ENCODE measurements around the gene IL11RA. TPM values are rescaled to one million over a fixed set of nuclear protein-coding genes. Genes with fewer than 3 reads are reported as not detected.
A peak's percentile ranks its signal among the peaks of the same experiment; 100 is the strongest.

Gene IL11RA
- total and polyA plus RNA-seq, 10 of the 15 experiments (the other 5 are each of a cell fraction or from before 2014, with no cell fraction given): 0.32 to 5.8 (median 2.2) TPM

DNA sequence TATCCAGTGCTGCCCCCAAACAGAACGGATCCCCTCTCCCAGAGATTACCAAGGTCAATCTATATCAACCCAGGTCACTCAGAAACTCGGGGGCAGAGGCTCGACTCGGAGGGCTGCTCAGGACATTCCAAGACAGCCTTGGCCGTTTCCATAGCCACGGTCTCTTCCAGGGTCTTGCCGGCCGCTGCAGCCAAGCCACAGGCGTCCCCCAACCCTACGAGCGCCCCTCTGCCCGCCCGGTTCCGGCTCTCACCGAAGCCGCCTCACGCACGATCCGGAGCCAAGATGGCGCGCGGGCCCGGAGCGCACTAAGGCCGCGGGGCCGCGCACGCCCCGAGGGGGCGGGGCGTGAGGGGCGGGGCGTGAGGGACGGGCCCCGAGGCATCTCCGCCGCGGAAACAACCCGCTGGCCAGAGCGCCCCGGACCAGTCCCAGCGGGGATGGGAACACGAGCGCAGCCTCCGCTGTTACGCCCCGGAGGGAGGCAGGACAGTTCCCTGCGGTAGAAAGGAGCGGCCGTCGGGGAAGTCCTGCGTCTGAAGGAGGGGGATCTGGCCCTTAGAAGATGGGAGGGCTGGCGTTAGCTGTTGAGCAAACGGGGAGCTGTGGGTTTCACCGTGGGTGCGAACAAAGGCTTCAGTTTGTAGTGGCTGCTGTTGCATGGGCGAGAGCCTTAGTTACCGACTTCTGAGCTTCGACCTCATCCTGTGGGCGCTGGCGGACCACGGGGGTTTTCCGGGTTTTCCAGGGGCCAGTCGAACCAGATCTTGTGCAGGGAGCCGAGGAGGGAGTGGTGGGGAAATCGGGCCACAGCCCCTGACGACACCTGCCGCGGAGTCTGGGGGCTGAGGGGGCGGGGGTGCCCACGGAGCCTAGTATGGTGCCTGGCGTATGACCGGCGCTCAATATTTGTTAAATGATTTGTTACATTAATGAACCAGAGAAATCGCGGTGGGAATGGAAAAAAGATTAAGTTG is 39.9 kb upstream of the IL11RA start, which contains the start of gene RPP25L (continued):
- TF ChIP-seq, protein P1, sequence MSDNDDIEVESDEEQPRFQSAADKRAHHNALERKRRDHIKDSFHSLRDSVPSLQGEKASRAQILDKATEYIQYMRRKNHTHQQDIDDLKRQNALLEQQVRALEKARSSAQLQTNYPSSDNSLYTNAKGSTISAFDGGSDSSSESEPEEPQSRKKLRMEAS (IDR thresholded peaks at IDR 0.05; ENCODE audit: low read depth, low read length): no peak
- TF ChIP-seq, protein P2, sequence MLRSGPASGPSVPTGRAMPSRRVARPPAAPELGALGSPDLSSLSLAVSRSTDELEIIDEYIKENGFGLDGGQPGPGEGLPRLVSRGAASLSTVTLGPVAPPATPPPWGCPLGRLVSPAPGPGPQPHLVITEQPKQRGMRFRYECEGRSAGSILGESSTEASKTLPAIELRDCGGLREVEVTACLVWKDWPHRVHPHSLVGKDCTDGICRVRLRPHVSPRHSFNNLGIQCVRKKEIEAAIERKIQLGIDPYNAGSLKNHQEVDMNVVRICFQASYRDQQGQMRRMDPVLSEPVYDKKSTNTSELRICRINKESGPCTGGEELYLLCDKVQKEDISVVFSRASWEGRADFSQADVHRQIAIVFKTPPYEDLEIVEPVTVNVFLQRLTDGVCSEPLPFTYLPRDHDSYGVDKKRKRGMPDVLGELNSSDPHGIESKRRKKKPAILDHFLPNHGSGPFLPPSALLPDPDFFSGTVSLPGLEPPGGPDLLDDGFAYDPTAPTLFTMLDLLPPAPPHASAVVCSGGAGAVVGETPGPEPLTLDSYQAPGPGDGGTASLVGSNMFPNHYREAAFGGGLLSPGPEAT (IDR thresholded peaks at IDR 0.05; ENCODE audit: low read depth): peak; percentile 12; the same call in 1 of the 2 replicates
- TF ChIP-seq EED (IDR thresholded peaks at IDR 0.05; ENCODE audit: low read depth) (no peak), BHLHE40 (IDR thresholded peaks at IDR 0.05; ENCODE audit: borderline replicate concordance in 1 of 2, low read depth in 2 of 2, low read length in 1 of 2) (peak; percentile 9 to 77; a peak in 1 of 4 replicates), TARDBP (IDR thresholded peaks at IDR 0.05; ENCODE audit: borderline replicate concordance) (no peak), HDAC2 (IDR thresholded peaks at IDR 0.05) (no peak), HDAC6 (IDR thresholded peaks at IDR 0.05; ENCODE audit: unreplicated experiment) (no peak), SMARCA5 (IDR thresholded peaks at IDR 0.05) (peak; percentile 60; the same call in 1 of the 2 replicates), RB1 (IDR thresholded peaks at IDR 0.05; ENCODE audit: borderline replicate concordance) (no peak; the same call in 1 of the 2 replicates), POLR2A (IDR thresholded peaks at IDR 0.05; ENCODE audit: low read depth, low read length) (peak; percentile 99), SMAD5 (IDR thresholded peaks at IDR 0.05; ENCODE audit: low read depth) (no peak), SREBF2 (IDR thresholded peaks at IDR 0.05; ENCODE audit: low read length) (no peak), SREBF1 (IDR thresholded peaks at IDR 0.05; ENCODE audit: low read length) (no peak), JUND (IDR thresholded peaks at IDR 0.05; ENCODE audit: low read depth, low read length) (no peak), EP300 (IDR thresholded peaks at IDR 0.05; ENCODE audit: borderline replicate concordance in 1 of 2, control insufficient read depth in 1 of 2, low read depth in 2 of 2, low read length in 2 of 2) (no peak), CBFB (IDR thresholded peaks at IDR 0.05; ENCODE audit: low read depth) (no peak)
- TF ChIP-seq, protein P3, sequence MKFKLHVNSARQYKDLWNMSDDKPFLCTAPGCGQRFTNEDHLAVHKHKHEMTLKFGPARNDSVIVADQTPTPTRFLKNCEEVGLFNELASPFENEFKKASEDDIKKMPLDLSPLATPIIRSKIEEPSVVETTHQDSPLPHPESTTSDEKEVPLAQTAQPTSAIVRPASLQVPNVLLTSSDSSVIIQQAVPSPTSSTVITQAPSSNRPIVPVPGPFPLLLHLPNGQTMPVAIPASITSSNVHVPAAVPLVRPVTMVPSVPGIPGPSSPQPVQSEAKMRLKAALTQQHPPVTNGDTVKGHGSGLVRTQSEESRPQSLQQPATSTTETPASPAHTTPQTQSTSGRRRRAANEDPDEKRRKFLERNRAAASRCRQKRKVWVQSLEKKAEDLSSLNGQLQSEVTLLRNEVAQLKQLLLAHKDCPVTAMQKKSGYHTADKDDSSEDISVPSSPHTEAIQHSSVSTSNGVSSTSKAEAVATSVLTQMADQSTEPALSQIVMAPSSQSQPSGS (IDR thresholded peaks at IDR 0.05; ENCODE audit: low read length): no peak
- TF ChIP-seq, protein P4, sequence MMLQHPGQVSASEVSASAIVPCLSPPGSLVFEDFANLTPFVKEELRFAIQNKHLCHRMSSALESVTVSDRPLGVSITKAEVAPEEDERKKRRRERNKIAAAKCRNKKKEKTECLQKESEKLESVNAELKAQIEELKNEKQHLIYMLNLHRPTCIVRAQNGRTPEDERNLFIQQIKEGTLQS (IDR thresholded peaks at IDR 0.05; ENCODE audit: borderline replicate concordance, extremely low read depth, low read depth, low read length): no peak
- TF ChIP-seq, protein P5, sequence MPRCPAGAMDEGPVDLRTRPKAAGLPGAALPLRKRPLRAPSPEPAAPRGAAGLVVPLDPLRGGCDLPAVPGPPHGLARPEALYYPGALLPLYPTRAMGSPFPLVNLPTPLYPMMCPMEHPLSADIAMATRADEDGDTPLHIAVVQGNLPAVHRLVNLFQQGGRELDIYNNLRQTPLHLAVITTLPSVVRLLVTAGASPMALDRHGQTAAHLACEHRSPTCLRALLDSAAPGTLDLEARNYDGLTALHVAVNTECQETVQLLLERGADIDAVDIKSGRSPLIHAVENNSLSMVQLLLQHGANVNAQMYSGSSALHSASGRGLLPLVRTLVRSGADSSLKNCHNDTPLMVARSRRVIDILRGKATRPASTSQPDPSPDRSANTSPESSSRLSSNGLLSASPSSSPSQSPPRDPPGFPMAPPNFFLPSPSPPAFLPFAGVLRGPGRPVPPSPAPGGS (IDR thresholded peaks at IDR 0.05; ENCODE audit: borderline replicate concordance, insufficient read depth, low read depth, low read length, poor library complexity, severe bottlenecking): no peak
- TF ChIP-seq, protein P6, sequence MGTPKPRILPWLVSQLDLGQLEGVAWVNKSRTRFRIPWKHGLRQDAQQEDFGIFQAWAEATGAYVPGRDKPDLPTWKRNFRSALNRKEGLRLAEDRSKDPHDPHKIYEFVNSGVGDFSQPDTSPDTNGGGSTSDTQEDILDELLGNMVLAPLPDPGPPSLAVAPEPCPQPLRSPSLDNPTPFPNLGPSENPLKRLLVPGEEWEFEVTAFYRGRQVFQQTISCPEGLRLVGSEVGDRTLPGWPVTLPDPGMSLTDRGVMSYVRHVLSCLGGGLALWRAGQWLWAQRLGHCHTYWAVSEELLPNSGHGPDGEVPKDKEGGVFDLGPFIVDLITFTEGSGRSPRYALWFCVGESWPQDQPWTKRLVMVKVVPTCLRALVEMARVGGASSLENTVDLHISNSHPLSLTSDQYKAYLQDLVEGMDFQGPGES (IDR thresholded peaks at IDR 0.05): no peak
- TF ChIP-seq, protein P7, sequence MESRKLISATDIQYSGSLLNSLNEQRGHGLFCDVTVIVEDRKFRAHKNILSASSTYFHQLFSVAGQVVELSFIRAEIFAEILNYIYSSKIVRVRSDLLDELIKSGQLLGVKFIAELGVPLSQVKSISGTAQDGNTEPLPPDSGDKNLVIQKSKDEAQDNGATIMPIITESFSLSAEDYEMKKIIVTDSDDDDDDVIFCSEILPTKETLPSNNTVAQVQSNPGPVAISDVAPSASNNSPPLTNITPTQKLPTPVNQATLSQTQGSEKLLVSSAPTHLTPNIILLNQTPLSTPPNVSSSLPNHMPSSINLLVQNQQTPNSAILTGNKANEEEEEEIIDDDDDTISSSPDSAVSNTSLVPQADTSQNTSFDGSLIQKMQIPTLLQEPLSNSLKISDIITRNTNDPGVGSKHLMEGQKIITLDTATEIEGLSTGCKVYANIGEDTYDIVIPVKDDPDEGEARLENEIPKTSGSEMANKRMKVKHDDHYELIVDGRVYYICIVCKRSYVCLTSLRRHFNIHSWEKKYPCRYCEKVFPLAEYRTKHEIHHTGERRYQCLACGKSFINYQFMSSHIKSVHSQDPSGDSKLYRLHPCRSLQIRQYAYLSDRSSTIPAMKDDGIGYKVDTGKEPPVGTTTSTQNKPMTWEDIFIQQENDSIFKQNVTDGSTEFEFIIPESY (IDR thresholded peaks at IDR 0.05): no peak
